GM12878 (cell line): ENCODE data around the gene UQCRC1. TPM values are rescaled to one million over a fixed set of nuclear protein-coding genes. Genes with fewer than 3 reads are reported as not detected.
A peak's percentile ranks its signal among the peaks of the same experiment; 100 is the strongest.

Experiments used
- CBFB ChIP-seq: IDR thresholded peaks from 2 replicates; pipeline ENCODE4 v1.6.1; 2016; ENCODE audit warnings: antibody characterized with exemption, low read depth
- CTCF ChIP-seq, 3 experiments: IDR thresholded peaks in 2 of 3; conservative IDR thresholded peaks in 1 of 3; 2 replicates each; pipeline ENCODE4 v1.5.1; 2011; ENCODE audit warnings: low read depth in 3 of 3, low read length in 3 of 3, mild to moderate bottlenecking in 3 of 3, control low read depth in 2 of 3, moderate library complexity in 2 of 3, inconsistent platforms in 1 of 3, mixed read lengths in 1 of 3; ENCODE audit not compliant: control insufficient read depth in 2 of 3, insufficient read depth in 1 of 3; ENCODE audit errors: extremely low read depth in 1 of 3
- FOXK2 ChIP-seq: fragments of 450-650 bp; IDR thresholded peaks from 2 replicates; pipeline ENCODE4 v1.6.1; 2017; ENCODE audit warnings: mild to moderate bottlenecking, moderate library complexity
- IKZF2 ChIP-seq, 2 experiments: fragments of 450-650 bp; IDR thresholded peaks; 2 replicates each; pipeline ENCODE4 v1.6.1; 2017; ENCODE audit warnings: mild to moderate bottlenecking in 2 of 2, moderate library complexity in 2 of 2
- KAT2A ChIP-seq: conservative IDR thresholded peaks from 2 replicates; pipeline ENCODE4 v1.6.1; 2011; ENCODE audit warnings: low read depth, low read length; ENCODE audit not compliant: control insufficient read depth
- NKRF ChIP-seq: fragments of 450-650 bp; conservative IDR thresholded peaks from 2 replicates; pipeline ENCODE4 v1.6.1; 2017; ENCODE audit warnings: mild to moderate bottlenecking, moderate library complexity
- RELB ChIP-seq: fragments of 450-650 bp; IDR thresholded peaks from 2 replicates; pipeline ENCODE4 v1.6.1; 2017; ENCODE audit warnings: low read depth, mild to moderate bottlenecking, moderate library complexity
- RFX5 ChIP-seq: IDR thresholded peaks from 2 replicates; pipeline ENCODE4 v1.6.1; 2011; ENCODE audit warnings: low read depth, low read length, improper control_type of control experiment
- SMAD1 ChIP-seq: fragments of 450-650 bp; IDR thresholded peaks from 2 replicates; pipeline ENCODE4 v1.6.1; 2018; ENCODE audit warnings: mild to moderate bottlenecking, low read depth; ENCODE audit not compliant: partially characterized antibody
- STAT3 ChIP-seq: IDR thresholded peaks from 2 replicates; pipeline ENCODE4 v1.6.1; 2011; ENCODE audit warnings: low read depth, low read length, improper control_type of control experiment
- TCF3 ChIP-seq: IDR thresholded peaks from 2 replicates; pipeline ENCODE4 v1.6.1; 2012; ENCODE audit warnings: low read depth, mild to moderate bottlenecking, low read length, borderline replicate concordance; ENCODE audit not compliant: insufficient read depth
- ZBTB11 ChIP-seq: fragments of 450-650 bp; formaldehyde crosslinking; IDR thresholded peaks from 2 replicates; pipeline ENCODE4 v1.5.0; 2022; ENCODE audit warnings: mild to moderate bottlenecking, missing genetic modification characterization
- polyA plus RNA-seq, 11 experiments: library from polyadenylated mRNA; depleted of rRNA in 4 of 11; unstranded in 6 of 11; stranded (reverse) in 5 of 11; fragments of >200 nt; fragmentation: Nextera tagmentation in 4 of 11; fragmentation: Illumina TruSeq in 1 of 11; extraction: Ambion mirVana in 4 of 11; extraction: Trizol in 1 of 11; gene quantifications; 1 replicate in 1 of 11; 2 replicates in 10 of 11; pipeline versions ENCODE4 v1.2.1 to v1.2.3, GENCODE V29; 2011 to 2016; ENCODE audit warnings: inconsistent platforms in 2 of 11, missing spikeins in 2 of 11, low read depth in 1 of 11
- total RNA-seq, 4 experiments: library from RNA; depleted of rRNA in 3 of 4; stranded (reverse); fragments of >200 nt in 3 of 4; fragmentation: Illumina TruSeq in 1 of 4; extraction: Trizol in 1 of 4; gene quantifications; 2 replicates each; pipeline versions ENCODE4 v1.2.1 to v1.2.3, GENCODE V29; 2013 to 2021
- TF ChIP-seq, protein P1 (sequence below): fragments of 450-650 bp; formaldehyde crosslinking; IDR thresholded peaks from 2 replicates; pipeline ENCODE4 v1.4.0; 2020; ENCODE audit warnings: mild to moderate bottlenecking, moderate library complexity

UQCRC1 gene
- total and polyA plus RNA-seq, 10 of the 15 experiments (the other 5 are each of a cell fraction or from before 2014, with no cell fraction given): 116 to 426 (median 228) TPM

- TF ChIP-seq, protein P1, sequence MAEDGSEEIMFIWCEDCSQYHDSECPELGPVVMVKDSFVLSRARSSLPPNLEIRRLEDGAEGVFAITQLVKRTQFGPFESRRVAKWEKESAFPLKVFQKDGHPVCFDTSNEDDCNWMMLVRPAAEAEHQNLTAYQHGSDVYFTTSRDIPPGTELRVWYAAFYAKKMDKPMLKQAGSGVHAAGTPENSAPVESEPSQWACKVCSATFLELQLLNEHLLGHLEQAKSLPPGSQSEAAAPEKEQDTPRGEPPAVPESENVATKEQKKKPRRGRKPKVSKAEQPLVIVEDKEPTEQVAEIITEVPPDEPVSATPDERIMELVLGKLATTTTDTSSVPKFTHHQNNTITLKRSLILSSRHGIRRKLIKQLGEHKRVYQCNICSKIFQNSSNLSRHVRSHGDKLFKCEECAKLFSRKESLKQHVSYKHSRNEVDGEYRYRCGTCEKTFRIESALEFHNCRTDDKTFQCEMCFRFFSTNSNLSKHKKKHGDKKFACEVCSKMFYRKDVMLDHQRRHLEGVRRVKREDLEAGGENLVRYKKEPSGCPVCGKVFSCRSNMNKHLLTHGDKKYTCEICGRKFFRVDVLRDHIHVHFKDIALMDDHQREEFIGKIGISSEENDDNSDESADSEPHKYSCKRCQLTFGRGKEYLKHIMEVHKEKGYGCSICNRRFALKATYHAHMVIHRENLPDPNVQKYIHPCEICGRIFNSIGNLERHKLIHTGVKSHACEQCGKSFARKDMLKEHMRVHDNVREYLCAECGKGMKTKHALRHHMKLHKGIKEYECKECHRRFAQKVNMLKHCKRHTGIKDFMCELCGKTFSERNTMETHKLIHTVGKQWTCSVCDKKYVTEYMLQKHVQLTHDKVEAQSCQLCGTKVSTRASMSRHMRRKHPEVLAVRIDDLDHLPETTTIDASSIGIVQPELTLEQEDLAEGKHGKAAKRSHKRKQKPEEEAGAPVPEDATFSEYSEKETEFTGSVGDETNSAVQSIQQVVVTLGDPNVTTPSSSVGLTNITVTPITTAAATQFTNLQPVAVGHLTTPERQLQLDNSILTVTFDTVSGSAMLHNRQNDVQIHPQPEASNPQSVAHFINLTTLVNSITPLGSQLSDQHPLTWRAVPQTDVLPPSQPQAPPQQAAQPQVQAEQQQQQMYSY (CRISPR knock-in tag): no peak
- TF ChIP-seq KAT2A (no peak), FOXK2 (no peak), RFX5 (0 out of 2 replicates have a peak, but pooled peaks have one; percentile 28), NKRF (peak; percentile 78), TCF3 (peak; percentile 75; the same call in 1 of the 2 replicates), CTCF (IDR thresholded peaks at IDR 0.05 in 2 of 3, conservative IDR thresholded peaks at IDR 0.05 in 1 of 3; ENCODE audit: control insufficient read depth in 2 of 3, extremely low read depth in 1 of 3, insufficient read depth in 1 of 3, low read depth in 3 of 3, low read length in 3 of 3) (peak; percentile 52 to 81 (median 78)), IKZF2 (IDR thresholded peaks at IDR 0.05) (peak in 1 of 2 experiments; percentile 50; a peak in 2 of 4 replicates), CBFB (peak; percentile 33; the same call in 1 of the 2 replicates), STAT3 (no peak), ZBTB11 (CRISPR knock-in tag) (no peak), RELB (peak; percentile 94), SMAD1 (no peak)
Observed at GRCh38 chr3:48635222-48636021, 26.0 kb upstream of the UQCRC1 start, which contains the start of gene SLC26A6 (continued).
